Measurements from ENCODE around the gene RPL7A. TPM values are rescaled to one million over a fixed set of nuclear protein-coding genes. Genes with fewer than 3 reads are reported as not detected.

Gene RPL7A
- total and polyA plus RNA-seq, 5 donors = 973 to 1,455 (median 1,066) TPM

DNA sequence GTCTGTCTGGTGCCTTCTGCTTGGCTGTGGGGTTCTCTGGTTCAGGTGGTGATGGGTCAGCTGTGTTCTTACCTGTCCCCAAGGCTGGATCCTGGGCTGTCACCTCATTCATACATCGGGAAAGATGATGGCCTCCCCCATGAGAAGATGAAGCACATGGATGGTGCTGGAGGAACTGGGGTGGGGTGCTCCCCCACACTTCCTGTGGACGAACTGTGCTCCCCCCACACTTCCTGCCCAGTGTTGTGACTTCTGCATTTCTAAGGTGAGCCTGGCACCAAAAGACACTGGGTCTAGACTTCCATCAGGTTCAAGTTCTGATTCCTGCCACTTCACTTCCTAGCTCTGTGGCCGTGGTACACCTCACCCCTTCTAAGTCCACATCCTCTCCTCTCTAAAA is 7.8 kb upstream of the RPL7A start:
- H3K4me3 ChIP-seq (ENCODE audit: low read length) = no peak overlapping the region
- intact Hi-C loops (cut with DNase I) = no loop called here
- DNase-seq = peak in 1 of 3 donors; percentile 34
- H3K27me3 ChIP-seq (ENCODE audit: control insufficient read depth, insufficient read depth) = no peaks in the 10 kb centered on the region
- H3K9me3 ChIP-seq (ENCODE audit: control insufficient read depth, low read length) = no peaks in the 10 kb centered on the region
- 62% methylated on average over 3 of the region's 3 CpGs for WGBS
- peaks cover 2% of the 10 kb centered on the region for H3K4me1 ChIP-seq (ENCODE audit: control insufficient read depth, insufficient read depth, low read length)
- ATAC-seq = no peak
- no peak overlapping the region for H3K27ac ChIP-seq (ENCODE audit: low read length)

DNA sequence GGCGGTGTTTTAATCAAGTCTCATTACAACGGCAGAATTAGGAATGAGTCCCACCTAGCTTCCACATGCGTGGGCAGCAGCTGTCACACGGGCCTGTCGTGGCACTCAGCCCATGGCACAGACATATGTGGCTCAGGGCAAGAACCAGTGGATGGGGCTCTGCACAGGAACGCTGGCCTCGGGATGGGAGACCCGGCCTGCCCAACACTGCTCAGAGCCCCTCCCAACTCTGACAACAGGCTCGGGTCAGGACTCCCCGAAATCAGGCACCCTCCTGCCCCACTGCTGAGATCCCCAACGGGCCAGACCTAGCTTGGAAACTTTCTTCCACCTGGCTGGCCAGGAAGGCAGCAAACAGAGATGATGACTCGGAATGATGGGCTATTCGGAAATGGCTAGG is 7.1 kb upstream of the RPL7A start:
- H3K4me3 ChIP-seq (ENCODE audit: low read length) = no peak overlapping the region
- H3K4me1 ChIP-seq (ENCODE audit: control insufficient read depth, insufficient read depth, low read length) = no peaks in the 10 kb centered on the region

GRCh38 chr9:133341369-133342068 is 6.5 kb upstream of the RPL7A start:
- Histone ChIP-seq H3K4me1 (ENCODE audit: control insufficient read depth, insufficient read depth, low read length) (peaks cover 2% of the 10 kb centered on the region), H3K9me3 (ENCODE audit: control insufficient read depth, low read length) (no peaks in the 10 kb centered on the region), H3K4me3 (ENCODE audit: low read length) (no peak overlapping the region), H3K27me3 (ENCODE audit: control insufficient read depth, insufficient read depth) (no peaks in the 10 kb centered on the region), H3K27ac (ENCODE audit: low read length) (no peak overlapping the region)
- DNase-seq = peak; percentile 48 to 82 (median 82)
- WGBS = 86% methylated on average over 15 of the region's 15 CpGs
- peak; percentile 40 to 58 for ATAC-seq
- intact Hi-C loops (cut with DNase I) = no loop called here

More for the DNA sequence above, 7.1 kb upstream of the RPL7A start:
- 84% methylated on average over 13 of the region's 13 CpGs for whole genome bisulfite sequencing
- peak in 1 of 3 donors; percentile 35 for DNase-seq
- Histone ChIP-seq H3K27me3 (ENCODE audit: control insufficient read depth, insufficient read depth) (no peaks in the 10 kb centered on the region), H3K9me3 (ENCODE audit: control insufficient read depth, low read length) (no peaks in the 10 kb centered on the region), H3K27ac (ENCODE audit: low read length) (no peak overlapping the region)
- ATAC-seq = no peak
- intact Hi-C loops (cut with DNase I) = no loop called here

GRCh38 chr9:133342069-133342406 is 6.0 kb upstream of the RPL7A start:
- no peak overlapping the region for H3K4me3 ChIP-seq (ENCODE audit: low read length)
- no peaks in the 10 kb centered on the region for H3K9me3 ChIP-seq (ENCODE audit: control insufficient read depth, low read length)
- H3K27ac ChIP-seq (ENCODE audit: low read length) = no peak overlapping the region
- H3K4me1 ChIP-seq (ENCODE audit: control insufficient read depth, insufficient read depth, low read length) = peaks cover 6% of the 10 kb centered on the region
- H3K27me3 ChIP-seq (ENCODE audit: control insufficient read depth, insufficient read depth) = no peaks in the 10 kb centered on the region
- intact Hi-C loops (cut with DNase I) = no loop called here
- ATAC-seq (no peak), DNase-seq (no peak)
- 78% methylated on average over 12 of the region's 12 CpGs for WGBS

- intact Hi-C loops (cut with DNase I) = no loop called here
- H3K4me1 ChIP-seq (ENCODE audit: control insufficient read depth, insufficient read depth, low read length) = peaks cover 6% of the 10 kb centered on the region
- ATAC-seq = no peak
Measured at GRCh38 chr9:133342570-133342969, 5.4 kb upstream of the RPL7A start.

GRCh38 chr9:133344071-133344470 is 3.9 kb upstream of the RPL7A start:
- H3K4me1 ChIP-seq (ENCODE audit: control insufficient read depth, insufficient read depth, low read length) = peaks cover 8% of the 10 kb centered on the region
- intact Hi-C loops (cut with DNase I) = no loop called here
- no peaks in the 10 kb centered on the region for H3K27me3 ChIP-seq (ENCODE audit: control insufficient read depth, insufficient read depth)
- no peaks in the 10 kb centered on the region for H3K9me3 ChIP-seq (ENCODE audit: control insufficient read depth, low read length)
- peak in 1 of 3 donors; percentile 32 for DNase-seq
- no peak overlapping the region for H3K4me3 ChIP-seq (ENCODE audit: low read length)
- ATAC-seq = no peak
- 94% methylated on average over 19 of the region's 19 CpGs for WGBS
- no peak overlapping the region for H3K27ac ChIP-seq (ENCODE audit: low read length)

More at GRCh38 chr9:133342570-133342969, 5.4 kb upstream of the RPL7A start:
- WGBS = 79% methylated on average over 11 of the region's 11 CpGs
- DNase-seq = peak in 2 of 3 donors; percentile 46 to 52
- Histone ChIP-seq H3K9me3 (ENCODE audit: control insufficient read depth, low read length) (no peaks in the 10 kb centered on the region), H3K4me3 (ENCODE audit: low read length) (no peak overlapping the region), H3K27ac (ENCODE audit: low read length) (no peak overlapping the region), H3K27me3 (ENCODE audit: control insufficient read depth, insufficient read depth) (no peaks in the 10 kb centered on the region)

GRCh38 chr9:133344979-133345378 is 3.0 kb upstream of the RPL7A start:
- ATAC-seq (no peak), DNase-seq (peak in 1 of 3 donors; percentile 54)
- no peak overlapping the region for H3K4me3 ChIP-seq (ENCODE audit: low read length)
- H3K27ac ChIP-seq (ENCODE audit: low read length) = no peak overlapping the region
- peaks cover 11% of the 10 kb centered on the region for H3K4me1 ChIP-seq (ENCODE audit: control insufficient read depth, insufficient read depth, low read length)
- WGBS = 94% methylated on average over 12 of the region's 12 CpGs
- H3K9me3 ChIP-seq (ENCODE audit: control insufficient read depth, low read length) = no peaks in the 10 kb centered on the region
- intact Hi-C loops (cut with DNase I) = no loop called here
- H3K27me3 ChIP-seq (ENCODE audit: control insufficient read depth, insufficient read depth) = no peaks in the 10 kb centered on the region

DNA sequence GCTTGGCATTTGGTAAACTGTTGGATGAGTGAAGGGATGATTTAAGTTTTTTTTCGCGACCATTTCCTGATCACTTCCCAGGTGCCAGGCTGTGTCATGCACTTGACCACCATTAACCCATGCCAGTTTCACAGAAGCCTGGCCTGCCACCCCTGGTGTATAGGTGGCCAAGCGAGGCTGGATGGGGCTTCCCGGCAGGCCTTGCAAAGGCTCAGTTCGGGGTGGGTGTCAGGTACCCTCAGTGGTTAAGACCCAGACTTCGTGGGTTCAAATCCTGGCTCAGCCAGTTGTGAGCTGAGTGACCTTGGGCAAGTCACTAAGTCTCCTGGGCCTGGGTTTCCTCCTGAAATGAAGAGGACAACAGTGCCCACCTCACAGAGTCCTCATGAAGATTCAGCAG is 2.4 kb upstream of the RPL7A start:
- Histone ChIP-seq H3K4me3 (ENCODE audit: low read length) (no peak overlapping the region), H3K4me1 (ENCODE audit: control insufficient read depth, insufficient read depth, low read length) (peaks cover 11% of the 10 kb centered on the region), H3K9me3 (ENCODE audit: control insufficient read depth, low read length) (no peaks in the 10 kb centered on the region), H3K27me3 (ENCODE audit: control insufficient read depth, insufficient read depth) (no peaks in the 10 kb centered on the region), H3K27ac (ENCODE audit: low read length) (no peak overlapping the region)
- ATAC-seq (no peak), DNase-seq (peak in 1 of 3 donors; percentile 56)
- WGBS = 94% methylated on average over 6 of the region's 6 CpGs
- intact Hi-C loops (cut with DNase I) = no loop called here

DNA sequence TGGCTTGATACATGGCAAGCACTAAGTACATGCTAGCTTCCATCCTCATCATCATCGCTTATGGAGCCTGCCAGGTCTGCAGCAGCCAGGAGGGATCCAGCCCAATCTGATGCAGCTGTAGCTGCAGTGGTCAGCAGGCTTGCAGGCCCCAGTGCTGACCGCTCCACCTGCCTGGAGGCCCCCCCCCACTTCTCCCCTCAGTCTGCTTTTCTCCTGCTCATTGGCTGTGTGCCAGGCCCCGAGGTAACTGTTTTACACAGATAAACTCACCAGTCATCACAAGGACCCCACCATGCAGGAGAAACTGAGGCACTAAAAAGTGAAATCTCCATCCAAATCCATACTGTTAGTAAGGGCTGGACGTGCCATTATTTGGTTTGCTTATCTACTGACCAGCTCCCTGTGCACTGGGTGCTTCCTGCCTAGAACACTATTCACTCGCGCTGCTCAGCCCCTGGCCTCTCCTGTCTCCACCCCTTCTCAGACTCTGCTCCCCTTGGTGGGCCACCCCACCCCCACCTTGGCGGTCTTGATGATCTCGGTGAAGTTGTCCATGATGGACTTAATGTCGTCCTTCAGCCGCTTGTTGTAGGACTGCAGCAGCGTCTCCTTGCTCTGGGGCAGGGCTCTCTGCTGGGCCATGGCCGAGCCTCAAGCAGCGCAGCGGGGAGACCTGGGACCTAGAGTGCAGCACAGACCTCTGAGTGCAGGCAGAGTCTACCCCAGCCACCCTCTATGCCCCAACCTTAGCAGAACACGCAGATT is 1.8 kb upstream of the RPL7A start:
- 62% methylated on average over 15 of the region's 15 CpGs for WGBS
- no peak for ATAC-seq
- peaks cover 11% of the 10 kb centered on the region for H3K4me1 ChIP-seq (ENCODE audit: control insufficient read depth, insufficient read depth, low read length)

GRCh38 chr9:133347515-133347984 is 468 bp upstream of the RPL7A start:
- no peaks in the 10 kb centered on the region for H3K27me3 ChIP-seq (ENCODE audit: control insufficient read depth, insufficient read depth)
- peak; percentile 44 to 80 (median 79) for DNase-seq
- peaks cover 11% of the 10 kb centered on the region for H3K4me1 ChIP-seq (ENCODE audit: control insufficient read depth, insufficient read depth, low read length)
- intact Hi-C loops (cut with DNase I) = no loop called here
- H3K4me3 ChIP-seq (ENCODE audit: low read length) = peak overlapping the region; percentile 77
- WGBS = under 1% methylated on average over 41 of the region's 41 CpGs
- ATAC-seq = peak; percentile 64 to 74
- no peaks in the 10 kb centered on the region for H3K9me3 ChIP-seq (ENCODE audit: control insufficient read depth, low read length)
- H3K27ac ChIP-seq (ENCODE audit: low read length) = peak overlapping the region; percentile 76

More for the DNA sequence above, 1.8 kb upstream of the RPL7A start:
- Histone ChIP-seq H3K27ac (ENCODE audit: low read length) (peak overlapping the region; percentile 15), H3K27me3 (ENCODE audit: control insufficient read depth, insufficient read depth) (no peaks in the 10 kb centered on the region), H3K9me3 (ENCODE audit: control insufficient read depth, low read length) (no peaks in the 10 kb centered on the region), H3K4me3 (ENCODE audit: low read length) (no peak overlapping the region)
- DNase-seq = peak in 2 of 3 donors; percentile 52 to 76
- intact Hi-C loops (cut with DNase I) = no loop called here

All from right cardiac atrium (tissue), 5 donors.